HG02973 (cell line): Measurements from ENCODE around the gene GNPNAT1.
"Not testable (repeated sequence)": the region's sequence is repeated elsewhere in the genome, so short reads cannot be mapped to it uniquely, and the experiment has no call there.

ENCODE experiments used
- ATAC-seq: cut with Tn5 transposase; IDR thresholded peaks from one replicate; pipeline ENCODE4 v1.9.1; 2021; ENCODE audit warnings: moderate library complexity; ENCODE audit not compliant: unreplicated experiment

Gene GNPNAT1

GRCh38 chr14:52790011-52790755 is 1.2 kb downstream of the GNPNAT1 start:
- ATAC-seq: no peak

- no peak for ATAC-seq
These were observed 2.3 kb downstream of the GNPNAT1 start for GRCh38 chr14:52789118-52789517.

- no peak for ATAC-seq
These were observed 4.5 kb downstream of the GNPNAT1 start for GRCh38 chr14:52786887-52787286.

- ATAC-seq: no peak
These were observed 8.2 kb downstream of the GNPNAT1 start for GRCh38 chr14:52783206-52783605.

GRCh38 chr14:52781629-52782028 is 9.8 kb downstream of the GNPNAT1 start:
- no peak for ATAC-seq

- no peak for ATAC-seq
These were observed 10.5 kb downstream of the GNPNAT1 start for GRCh38 chr14:52780893-52781292.

GRCh38 chr14:52778702-52779101 is 12.7 kb downstream of the GNPNAT1 start:
- no peak for ATAC-seq

- no peak for ATAC-seq
These were observed 14.6 kb downstream of the GNPNAT1 start for GRCh38 chr14:52776816-52777215.

GRCh38 chr14:52769887-52770286 is 21.5 kb downstream of the GNPNAT1 start:
- no peak for ATAC-seq

- no peak for ATAC-seq
These were observed 24.2 kb downstream of the GNPNAT1 start for GRCh38 chr14:52767058-52767833.

GRCh38 chr14:52762923-52763322 is 28.5 kb downstream of the GNPNAT1 start:
- ATAC-seq: not testable (repeated sequence)

- no peak for ATAC-seq
These were observed 32.3 kb downstream of the GNPNAT1 start for GRCh38 chr14:52759145-52759544.

- no peak for ATAC-seq
These were observed 35.6 kb downstream of the GNPNAT1 start for GRCh38 chr14:52755607-52756316.

- ATAC-seq: no peak
These were observed 42.6 kb downstream of the GNPNAT1 start for GRCh38 chr14:52748647-52749292.

GRCh38 chr14:52741865-52742264 is 49.5 kb downstream of the GNPNAT1 start:
- no peak for ATAC-seq

GRCh38 chr14:52740751-52741150 is 50.7 kb downstream of the GNPNAT1 start:
- no peak for ATAC-seq

- no peak for ATAC-seq
These were observed 53.0 kb downstream of the GNPNAT1 start for GRCh38 chr14:52738409-52738808.

GRCh38 chr14:52735921-52736489 is 55.4 kb downstream of the GNPNAT1 start:
- no peak for ATAC-seq

GRCh38 chr14:52733824-52734223 is 57.6 kb downstream of the GNPNAT1 start:
- ATAC-seq: no peak

GRCh38 chr14:52730709-52731111 is 60.7 kb downstream of the GNPNAT1 start:
- no peak for ATAC-seq
